ENCODE data around the gene SPINK7.
"Not testable (repeated sequence)": the region's sequence is repeated elsewhere in the genome, so short reads cannot be mapped to it uniquely, and the experiment has no call there.

The SPINK7 gene

GRCh38 chr5:148312153-148312552, at the start of gene SPINK7:
Gene SPINK7, plus strand, starts transcription at chr5:148312423. Its CDS starts 61 bp downstream, at chr5:148312484.
- no peak for DNase-seq

DNA sequence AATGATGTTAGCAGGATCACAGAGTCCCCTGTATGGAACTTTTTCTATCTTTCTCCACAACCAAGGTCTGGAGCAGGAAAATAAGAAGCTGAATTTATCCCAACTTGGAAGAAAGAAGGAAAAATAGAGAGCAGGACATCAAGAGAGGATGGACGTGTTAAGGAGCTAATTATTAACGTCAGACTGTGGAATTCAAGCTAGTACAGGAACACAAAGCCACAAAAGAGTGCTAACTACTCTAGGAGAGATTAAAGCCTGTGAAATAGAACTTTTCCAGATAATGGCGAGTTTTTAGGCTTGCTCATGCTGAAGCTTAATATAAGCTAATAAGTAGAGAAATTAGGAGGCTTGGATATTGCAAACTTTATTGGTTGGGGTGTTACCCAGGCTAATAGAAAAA, 44.3 kb upstream of the SPINK7 start:
- DNase-seq, result no peak

- no peak for DNase-seq
Observed at GRCh38 chr5:148268566-148268965, 43.7 kb upstream of the SPINK7 start, which contains the start of gene SPINK13. Gene SPINK13, plus strand, starts transcription at chr5:148268794. Its CDS starts 1,279 bp downstream, at chr5:148270073.

DNA sequence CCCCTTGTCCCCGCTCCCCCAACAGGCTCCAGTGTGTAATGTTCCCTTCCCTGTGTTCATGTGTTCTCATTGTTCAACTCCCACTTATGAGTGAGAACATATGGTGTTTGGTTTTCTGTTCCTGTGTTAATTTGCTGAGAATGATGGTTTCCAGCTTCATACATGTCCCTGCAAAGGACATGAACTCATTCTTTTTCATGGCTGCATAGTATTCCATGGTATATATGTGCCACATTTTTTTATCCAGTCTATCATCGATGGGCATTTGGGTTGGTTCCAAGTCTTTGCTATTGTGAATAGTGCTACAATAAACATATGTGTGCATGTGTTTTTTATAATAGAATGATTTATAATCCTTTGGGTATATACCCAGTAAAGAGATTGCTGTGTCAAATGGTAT, 37.1 kb upstream of the SPINK7 start:
- DNase-seq, result not testable (repeated sequence)

- not testable (repeated sequence) for DNase-seq
Observed at GRCh38 chr5:148280893-148281292, 31.3 kb upstream of the SPINK7 start.

DNA sequence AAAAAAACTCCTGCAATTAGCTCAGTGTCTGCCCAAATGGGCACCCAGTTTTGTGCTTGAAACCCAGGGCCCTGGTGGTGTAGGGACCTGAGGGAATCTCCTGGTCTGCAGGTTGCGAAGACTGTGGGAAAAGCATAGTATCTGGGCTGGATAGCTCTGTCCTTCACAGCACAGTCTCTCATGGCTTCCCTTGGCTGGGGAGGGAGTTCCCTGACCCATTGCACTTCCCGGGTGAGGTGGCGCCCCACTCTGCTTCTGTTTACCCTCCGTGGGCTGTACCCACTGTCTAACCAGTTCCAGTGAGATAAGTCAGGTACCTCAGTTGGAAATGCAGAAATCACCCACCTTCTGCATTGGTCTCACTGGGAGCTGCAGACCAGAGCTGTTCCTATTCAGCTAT, 30.9 kb upstream of the SPINK7 start:
- DNase-seq, result not testable (repeated sequence)

DNA sequence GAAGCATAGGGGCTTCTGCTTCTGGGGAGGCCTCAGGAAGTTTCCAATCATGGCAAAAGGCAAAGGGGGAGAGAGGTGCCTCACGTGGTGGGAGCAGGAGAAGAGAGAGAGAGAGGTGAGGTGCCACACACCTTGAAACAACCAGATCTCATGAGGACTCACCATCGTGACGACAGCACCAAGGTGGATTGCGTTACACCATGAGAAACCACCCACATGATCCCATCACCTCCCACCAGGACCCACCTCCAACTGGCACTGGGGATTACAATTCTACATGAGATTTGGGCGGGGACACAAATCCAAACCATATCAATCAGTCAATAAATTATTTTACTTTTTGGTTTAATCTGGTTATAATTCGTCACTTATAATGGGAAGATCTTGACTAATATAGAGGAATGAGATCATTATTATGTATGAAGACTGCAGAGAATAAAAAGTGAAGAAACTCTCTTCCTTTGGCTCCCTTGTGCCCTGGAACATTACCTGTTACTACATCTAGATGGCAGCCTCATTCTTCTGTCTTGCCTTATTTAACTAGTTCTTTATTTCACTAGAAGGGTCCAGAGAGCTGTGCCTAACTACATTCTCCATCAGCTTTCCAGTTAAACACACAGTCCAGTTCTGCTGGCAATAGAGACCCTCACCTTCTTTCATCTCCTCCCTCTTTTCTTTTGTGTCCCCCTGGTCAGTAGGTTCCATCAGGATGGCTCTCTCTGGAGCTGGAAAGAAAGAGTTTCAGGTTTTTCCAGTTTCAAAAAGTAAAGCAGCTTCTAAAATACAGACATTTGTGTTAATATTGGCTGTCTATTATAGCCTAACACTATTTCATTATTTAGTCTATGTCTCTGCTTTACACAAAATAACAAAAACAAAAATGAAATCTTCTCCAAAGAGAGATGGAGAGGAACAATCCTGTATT, 21.7 kb upstream of the SPINK7 start:
- DNase-seq, result peak; percentile 12

DNA sequence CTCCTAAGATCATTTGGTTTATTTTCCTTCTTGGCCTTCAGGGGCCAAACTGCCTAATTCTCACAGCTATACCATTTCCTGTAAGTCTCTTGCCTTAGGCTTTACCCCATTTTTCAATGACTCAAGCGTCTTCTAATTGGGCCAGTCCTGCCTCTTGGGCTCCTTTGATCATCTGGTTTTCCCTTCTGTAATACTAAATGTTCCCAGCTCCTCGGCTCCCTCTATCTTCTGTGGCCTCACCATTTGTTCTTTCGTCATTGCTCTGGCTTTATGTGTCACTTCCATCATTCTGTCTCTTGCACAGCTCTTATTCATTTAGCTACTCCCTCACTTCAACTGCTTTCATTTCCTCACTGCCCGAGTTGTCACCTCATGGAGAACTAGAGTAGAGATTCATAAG, 14.5 kb upstream of the SPINK7 start:
- no peak for DNase-seq

- no peak for DNase-seq
Observed at GRCh38 chr5:148306446-148306845, 5.8 kb upstream of the SPINK7 start.

GRCh38 chr5:148309019-148309418, 3.2 kb upstream of the SPINK7 start:
- no peak for DNase-seq

DNA sequence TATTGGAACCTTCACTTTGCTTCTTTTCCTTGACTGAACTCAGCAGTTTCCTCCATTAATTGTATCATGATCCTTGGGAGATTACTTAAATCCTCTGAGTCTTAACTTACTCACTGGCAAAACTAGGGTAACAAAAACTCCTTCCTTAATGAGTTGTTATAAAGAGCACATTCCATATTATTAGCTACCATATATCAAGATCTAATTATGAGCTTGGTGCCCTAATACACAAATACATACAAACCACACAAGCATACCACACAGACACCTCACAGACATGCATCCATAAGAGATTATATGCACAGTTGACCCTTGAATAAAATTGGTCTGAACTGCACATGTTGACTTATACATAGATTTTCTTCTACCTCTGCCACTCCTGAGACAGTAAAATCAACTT, 2.5 kb upstream of the SPINK7 start:
- no peak for DNase-seq

- no peak for DNase-seq
Observed at GRCh38 chr5:148311484-148311883, 739 bp upstream of the SPINK7 start.

DNA sequence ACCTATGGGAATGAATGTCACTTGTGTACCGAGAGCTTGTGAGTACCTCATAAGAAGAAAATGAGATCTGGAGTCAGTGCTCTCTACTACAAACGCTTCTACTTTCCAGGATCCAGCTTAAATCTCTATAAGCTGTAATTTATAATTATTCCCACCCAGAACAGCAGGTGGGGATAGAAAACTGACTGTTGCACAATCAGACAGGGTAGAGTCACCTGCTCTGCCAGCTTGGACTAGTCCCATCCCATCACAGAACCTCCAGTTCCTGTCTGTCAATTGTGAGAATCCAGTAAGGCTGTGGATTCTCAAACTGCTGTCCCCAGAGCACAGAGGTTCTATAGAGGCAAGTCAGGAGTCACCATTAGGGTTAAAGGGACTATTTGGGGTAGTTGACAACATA, 2.0 kb downstream of the SPINK7 start:
- DNase-seq, result no peak

GRCh38 chr5:148314731-148315130, 2.5 kb downstream of the SPINK7 start:
- DNase-seq, result no peak

- peak; percentile 47 for DNase-seq
Observed at GRCh38 chr5:148320011-148320963, 8.1 kb downstream of the SPINK7 start.

DNA sequence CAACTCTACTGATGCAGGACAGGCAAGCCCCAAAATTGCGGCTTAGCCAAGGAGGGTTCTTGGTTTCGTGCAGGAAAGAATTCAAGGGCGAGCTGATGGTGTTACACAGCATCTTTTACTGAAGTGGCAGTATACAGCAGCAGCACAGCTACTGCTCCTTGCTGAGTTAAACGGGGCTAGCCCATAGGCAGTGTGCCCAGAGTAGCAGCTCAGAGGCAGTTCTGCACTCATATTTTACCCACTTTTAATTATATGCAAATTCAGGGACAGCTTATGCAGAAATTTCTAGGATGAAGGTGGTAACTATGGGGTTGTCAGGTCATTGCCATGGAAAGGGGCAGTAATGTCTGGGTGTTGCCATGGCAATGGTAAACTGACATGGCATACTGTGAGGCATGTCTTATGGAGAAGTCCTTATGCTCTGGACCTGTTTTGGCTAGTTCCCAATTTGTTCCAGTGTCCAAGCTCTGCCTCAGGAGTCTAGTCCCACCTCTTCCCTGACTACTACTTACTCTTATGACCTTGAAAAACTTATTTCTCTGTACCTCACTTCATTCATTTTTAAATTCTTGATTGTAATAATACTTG, 21.1 kb downstream of the SPINK7 start:
- no peak for DNase-seq

GRCh38 chr5:148335259-148335658, 23.0 kb downstream of the SPINK7 start, which contains the start of gene SPINK9:
Gene SPINK9, plus strand, starts transcription at chr5:148335559. Its CDS starts 55 bp downstream, at chr5:148335614.
- no peak for DNase-seq

GRCh38 chr5:148336704-148337435, 24.6 kb downstream of the SPINK7 start:
- no peak for DNase-seq

DNA sequence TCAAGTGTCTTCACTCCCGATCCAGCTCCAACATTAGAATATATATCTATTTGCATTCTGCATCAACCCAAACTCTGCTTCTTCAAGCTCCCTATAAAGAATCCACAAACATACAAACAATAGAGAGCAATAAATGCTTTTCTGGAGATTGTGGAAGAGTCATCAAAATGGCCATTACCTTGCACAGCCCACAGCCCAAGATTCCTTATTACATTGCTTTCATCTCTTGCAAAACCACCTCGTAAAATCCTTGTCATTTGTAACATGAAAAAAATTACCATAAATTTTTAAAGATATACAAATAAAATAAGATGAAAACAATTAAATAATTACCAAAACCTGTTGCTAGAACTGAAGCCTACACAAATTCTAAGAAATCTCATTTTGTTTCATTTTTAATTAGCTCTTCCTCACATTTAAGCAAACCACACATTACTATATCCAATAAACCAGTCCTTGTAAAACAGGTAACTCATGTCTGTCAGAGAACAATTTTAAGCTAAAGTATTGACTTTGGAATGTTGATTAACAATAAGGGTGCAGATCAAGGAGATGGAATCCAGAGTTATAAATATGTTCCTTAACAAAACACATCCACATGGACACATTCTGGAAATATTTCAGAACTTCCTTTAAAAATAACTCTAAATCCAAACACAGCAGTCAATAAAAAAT, 30.3 kb downstream of the SPINK7 start:
- DNase-seq, result no peak

DNA sequence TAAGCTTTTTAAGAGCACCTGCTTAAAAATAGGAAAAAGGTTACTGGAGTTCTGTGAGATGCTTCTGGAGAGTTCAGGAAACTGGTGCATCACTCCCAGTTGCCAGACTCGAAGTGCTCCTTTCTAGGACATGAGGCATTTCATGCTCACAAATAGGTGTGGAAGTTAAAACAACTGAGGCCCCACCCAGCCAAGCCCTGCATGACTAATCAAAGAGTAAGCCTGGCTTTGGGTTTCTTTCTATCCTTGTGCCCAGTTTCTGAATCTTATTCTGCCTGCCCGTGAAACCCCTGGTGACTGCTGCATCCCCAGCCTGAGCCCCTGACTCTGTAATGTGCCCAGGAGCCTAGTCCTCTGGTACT, 30.8 kb downstream of the SPINK7 start:
- DNase-seq, result no peak

DNA sequence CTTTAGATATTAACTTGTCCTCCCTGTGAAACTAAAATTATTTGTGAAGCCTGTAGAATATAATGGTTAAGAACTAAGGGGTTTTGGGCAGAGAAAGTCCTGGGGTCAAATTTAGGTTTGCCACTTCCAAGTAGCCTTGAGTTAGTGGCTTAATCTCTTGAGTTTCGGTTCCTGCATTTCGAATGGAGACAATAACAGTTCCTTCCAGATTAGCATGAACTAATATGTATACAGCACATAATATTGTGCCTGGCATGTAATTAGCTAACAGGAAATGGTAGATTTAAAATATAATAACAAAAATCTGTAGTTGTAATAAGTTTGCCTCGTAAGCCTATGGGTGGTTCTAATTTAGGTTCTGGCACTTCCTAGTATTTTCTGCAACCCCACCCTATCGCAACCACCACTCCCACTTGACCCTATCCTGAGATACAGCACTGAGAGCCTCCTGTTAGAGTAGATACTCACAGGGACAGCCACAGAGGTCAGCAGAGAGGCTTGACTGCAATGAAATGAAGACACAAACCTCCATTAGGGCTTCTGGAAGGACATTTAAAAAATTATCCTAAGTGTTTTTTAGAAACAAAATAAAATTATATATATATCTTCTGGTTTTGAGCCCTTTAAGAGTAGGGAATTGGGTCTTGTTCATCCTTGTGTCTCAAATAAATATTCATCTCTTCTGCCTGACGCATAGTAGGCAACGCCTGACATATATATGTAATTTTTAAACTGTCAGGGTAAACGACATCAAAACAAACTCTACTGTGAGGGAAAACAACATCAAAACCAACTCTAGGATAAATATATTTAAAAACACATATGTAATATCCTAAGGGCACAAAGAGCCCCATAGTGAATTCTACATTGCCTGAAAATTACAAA, 31.6 kb downstream of the SPINK7 start:
- DNase-seq, result no peak

Measured in NCI-H2171 treated with DMSO at 0.1 percent for 48 hours (cell line).